Ecto neural progenitor cell (in vitro differentiated cells): ENCODE results near the gene OSBPL10.

Source experiments
- DNase-seq: peaks from one replicate; pipeline ENCODE4 v3.0.0-alpha.2; 2018; ENCODE audit warnings: low spot score

OSBPL10 gene

GRCh38 chr3:31988271-31988670 is 7.2 kb upstream of the OSBPL10 start:
- DNase-seq = no peak

GRCh38 chr3:31985831-31986230 is 4.8 kb upstream of the OSBPL10 start:
- no peak for DNase-seq

GRCh38 chr3:31984321-31984720 is 3.3 kb upstream of the OSBPL10 start:
- no peak for DNase-seq

- DNase-seq = peak; percentile 82
Measured at GRCh38 chr3:31980530-31981205, 394 bp downstream of the OSBPL10 start.

GRCh38 chr3:31979001-31979697 is 1.9 kb downstream of the OSBPL10 start:
- DNase-seq = no peak

GRCh38 chr3:31978553-31978952 is 2.5 kb downstream of the OSBPL10 start:
- no peak for DNase-seq

GRCh38 chr3:31977736-31978135 is 3.3 kb downstream of the OSBPL10 start:
- no peak for DNase-seq

DNA sequence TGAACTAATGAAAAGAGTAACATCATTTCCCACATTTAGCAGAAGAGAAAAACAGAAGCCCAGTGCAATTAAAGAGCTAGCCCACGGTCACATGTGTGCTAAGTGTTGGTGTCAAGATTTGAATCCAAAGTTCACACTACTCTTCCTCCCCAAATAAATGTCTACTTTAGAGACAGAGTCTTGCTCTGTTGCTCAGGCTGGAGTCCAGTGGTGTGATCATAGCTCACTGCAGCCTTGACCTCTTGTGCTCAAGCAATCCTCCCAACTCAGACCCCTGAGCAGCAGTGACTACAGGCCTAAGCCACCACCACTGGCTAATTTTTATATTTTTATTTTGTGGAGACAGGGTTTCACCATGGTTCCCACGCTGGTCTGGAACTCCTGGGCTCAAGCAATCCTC is 4.8 kb downstream of the OSBPL10 start:
- DNase-seq = no peak

- no peak for DNase-seq
Measured at GRCh38 chr3:31974964-31975363, 6.1 kb downstream of the OSBPL10 start.

- no peak for DNase-seq
Measured at GRCh38 chr3:31974471-31974870, 6.6 kb downstream of the OSBPL10 start.

DNA sequence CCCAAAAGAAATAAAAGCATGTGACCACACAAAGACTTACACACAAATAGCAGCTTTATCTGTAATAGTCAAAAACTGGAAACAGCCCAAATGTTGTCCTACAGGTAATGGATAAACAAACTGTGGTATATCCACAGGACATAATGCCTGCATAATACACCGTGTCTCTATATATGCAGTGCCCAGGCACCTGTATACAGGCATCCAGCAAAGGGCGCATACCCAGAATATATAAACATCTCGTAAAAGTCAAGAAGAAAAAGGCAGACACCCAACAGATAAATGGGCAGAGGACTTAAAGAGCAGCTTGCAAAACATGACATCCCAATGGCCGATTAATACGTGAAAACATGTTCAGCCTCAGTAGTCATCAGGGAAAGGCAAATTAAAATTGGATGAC is 7.2 kb downstream of the OSBPL10 start:
- DNase-seq = no peak

- DNase-seq = no peak
Measured at GRCh38 chr3:31973081-31973480, 8.0 kb downstream of the OSBPL10 start.

GRCh38 chr3:31971607-31972006 is 9.5 kb downstream of the OSBPL10 start:
- DNase-seq = no peak

DNA sequence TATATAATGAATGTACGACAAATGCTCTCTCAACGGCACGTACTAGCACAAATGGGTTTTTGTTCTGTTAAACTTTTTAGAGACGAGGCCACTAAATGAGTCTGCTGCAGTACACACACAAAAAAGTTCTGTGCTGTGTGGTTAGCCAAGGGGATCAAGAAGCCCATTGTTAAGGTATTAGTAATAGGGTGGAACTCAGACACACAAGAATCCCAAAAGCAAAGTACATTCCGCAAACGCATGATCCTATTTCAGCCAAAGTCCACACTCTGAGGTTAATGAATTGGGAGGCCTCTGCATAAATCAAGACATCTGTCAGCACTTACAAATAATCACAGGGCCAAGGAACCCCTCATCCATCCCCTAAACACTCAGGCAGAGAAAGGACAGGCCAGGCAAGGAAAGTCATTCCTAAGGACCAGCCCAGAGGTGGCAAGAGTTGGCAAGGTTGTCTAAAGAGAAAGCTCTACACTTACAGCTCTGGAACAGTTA is 12.1 kb downstream of the OSBPL10 start:
- no peak for DNase-seq

DNA sequence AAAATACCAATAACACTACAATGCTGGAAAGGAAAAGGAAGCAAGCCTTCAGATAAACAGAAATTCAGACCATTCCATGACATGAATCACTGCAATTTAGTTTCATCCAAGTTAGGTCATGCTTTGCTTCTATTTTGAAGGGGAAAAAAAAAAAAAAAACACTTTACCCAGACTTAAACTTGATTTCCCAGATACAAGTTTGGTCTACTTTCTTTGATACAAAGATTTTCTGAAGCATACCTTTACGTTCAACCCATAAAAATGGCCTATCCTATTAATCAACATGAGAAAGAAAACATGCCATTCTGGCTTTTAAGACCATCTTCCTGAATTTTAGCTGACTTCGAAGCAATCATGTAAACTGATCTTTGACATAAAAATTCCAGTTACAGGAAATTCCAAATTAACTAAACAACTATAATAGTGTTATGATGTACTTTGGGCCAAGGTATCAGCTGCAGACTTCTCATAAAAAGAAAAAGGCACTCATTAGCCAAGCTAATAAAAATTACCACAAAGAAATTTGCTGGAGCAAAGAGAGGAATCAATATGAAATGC is 12.6 kb downstream of the OSBPL10 start:
- DNase-seq = no peak

- DNase-seq = no peak
Measured at GRCh38 chr3:31967592-31967991, 13.5 kb downstream of the OSBPL10 start.

DNA sequence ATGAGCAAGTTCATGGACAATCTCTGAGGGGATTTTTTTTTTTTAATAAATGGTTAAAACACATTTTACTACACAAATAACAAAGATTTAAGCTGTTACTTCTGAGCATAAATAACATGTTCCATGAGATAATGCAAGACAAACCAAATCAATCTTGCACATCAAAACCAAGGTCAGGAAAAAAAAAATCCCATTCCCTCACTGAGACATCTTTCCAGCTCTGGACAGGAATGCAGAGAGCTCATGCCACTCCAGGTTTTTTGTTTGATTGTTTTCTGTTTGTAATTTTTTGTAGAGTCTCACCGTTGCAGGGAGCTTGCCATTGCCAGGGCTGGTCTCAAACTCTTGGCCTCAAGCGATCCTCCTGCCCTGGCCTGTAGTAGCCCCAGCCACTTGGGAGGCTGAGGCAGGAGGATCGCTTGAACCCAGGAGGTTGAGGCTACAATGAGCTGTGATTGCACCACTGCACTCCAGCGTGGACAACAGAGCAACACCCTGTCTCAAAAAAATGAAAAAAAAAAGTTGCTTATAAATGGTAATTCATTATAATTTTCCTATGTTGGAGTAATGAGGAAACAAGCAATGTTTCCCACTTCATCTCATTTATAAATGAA is 14.0 kb downstream of the OSBPL10 start:
- DNase-seq = no peak

GRCh38 chr3:31962801-31963205 is 18.3 kb downstream of the OSBPL10 start:
- DNase-seq = no peak

- no peak for DNase-seq
Measured at GRCh38 chr3:31960793-31961431, 20.1 kb downstream of the OSBPL10 start.

GRCh38 chr3:31959951-31960792 is 20.9 kb downstream of the OSBPL10 start:
- DNase-seq = no peak

GRCh38 chr3:31959251-31959650 is 21.8 kb downstream of the OSBPL10 start:
- no peak for DNase-seq
